HEK293T (cell line): Measurements from ENCODE around the gene TCP11L1.
A peak's percentile ranks its signal among the peaks of the same experiment; 100 is the strongest.

Experiments
- ARNT ChIP-seq: fragments of 450-650 bp; IDR thresholded peaks from 2 replicates; pipeline ENCODE4 v1.6.1; 2017; ENCODE audit warnings: mild to moderate bottlenecking
- BHLHE40 ChIP-seq: fragments of 450-650 bp; IDR thresholded peaks from 2 replicates; pipeline ENCODE4 v1.6.1; 2016; ENCODE audit warnings: mild to moderate bottlenecking, moderate library complexity, borderline replicate concordance
- CTBP1 ChIP-seq: fragments of 450-650 bp; IDR thresholded peaks from 2 replicates; pipeline ENCODE4 v1.6.1; 2016; ENCODE audit warnings: borderline replicate concordance
- FOXM1 ChIP-seq: fragments of 450-650 bp; IDR thresholded peaks from 2 replicates; pipeline ENCODE4 v1.6.1; 2017; ENCODE audit warnings: mild to moderate bottlenecking, borderline replicate concordance
- HDGF ChIP-seq: fragments of 450-650 bp; IDR thresholded peaks from 2 replicates; pipeline ENCODE4 v1.6.1; 2017; ENCODE audit warnings: antibody characterized with exemption, borderline replicate concordance
- L3MBTL2 ChIP-seq: fragments of 450-650 bp; conservative IDR thresholded peaks from 2 replicates; pipeline ENCODE4 v1.6.1; 2016; ENCODE audit warnings: mild to moderate bottlenecking
- NFRKB ChIP-seq: fragments of 450-650 bp; IDR thresholded peaks from 2 replicates; pipeline ENCODE4 v1.6.1; 2016; ENCODE audit warnings: mild to moderate bottlenecking, moderate library complexity
- PKNOX1 ChIP-seq: fragments of 450-650 bp; IDR thresholded peaks from 2 replicates; pipeline ENCODE4 v1.6.1; 2016
- SUZ12 ChIP-seq: fragments of 450-650 bp; IDR thresholded peaks from 2 replicates; pipeline ENCODE4 v1.6.1; 2016; ENCODE audit warnings: mild to moderate bottlenecking
- TARDBP ChIP-seq: fragments of 450-650 bp; IDR thresholded peaks from 2 replicates; pipeline ENCODE4 v1.6.1; 2016
- ZNF384 ChIP-seq: fragments of 450-650 bp; IDR thresholded peaks from 2 replicates; pipeline ENCODE4 v1.6.1; 2016

GRCh38 chr11:33065445-33066178 is 26.2 kb downstream of the TCP11L1 start:
- TF ChIP-seq L3MBTL2 (no peak), ARNT (no peak), SUZ12 (no peak), NFRKB (no peak), PKNOX1 (no peak), TARDBP (no peak), CTBP1 (no peak), HDGF (peak; percentile 13; the same call in 1 of the 2 replicates), ZNF384 (no peak), FOXM1 (no peak), BHLHE40 (no peak)
